ENCODE measurements around the gene KXD1. TPM values are rescaled to one million over a fixed set of nuclear protein-coding genes. Genes with fewer than 3 reads are reported as not detected.

KXD1 gene, protein sequence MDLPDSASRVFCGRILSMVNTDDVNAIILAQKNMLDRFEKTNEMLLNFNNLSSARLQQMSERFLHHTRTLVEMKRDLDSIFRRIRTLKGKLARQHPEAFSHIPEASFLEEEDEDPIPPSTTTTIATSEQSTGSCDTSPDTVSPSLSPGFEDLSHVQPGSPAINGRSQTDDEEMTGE
- total RNA-seq: 10 to 100 TPM; 95.3 to 95.6 TPM
- polyA plus RNA-seq: 10 to 100 TPM; 88.8 to 94.3 TPM

DNA sequence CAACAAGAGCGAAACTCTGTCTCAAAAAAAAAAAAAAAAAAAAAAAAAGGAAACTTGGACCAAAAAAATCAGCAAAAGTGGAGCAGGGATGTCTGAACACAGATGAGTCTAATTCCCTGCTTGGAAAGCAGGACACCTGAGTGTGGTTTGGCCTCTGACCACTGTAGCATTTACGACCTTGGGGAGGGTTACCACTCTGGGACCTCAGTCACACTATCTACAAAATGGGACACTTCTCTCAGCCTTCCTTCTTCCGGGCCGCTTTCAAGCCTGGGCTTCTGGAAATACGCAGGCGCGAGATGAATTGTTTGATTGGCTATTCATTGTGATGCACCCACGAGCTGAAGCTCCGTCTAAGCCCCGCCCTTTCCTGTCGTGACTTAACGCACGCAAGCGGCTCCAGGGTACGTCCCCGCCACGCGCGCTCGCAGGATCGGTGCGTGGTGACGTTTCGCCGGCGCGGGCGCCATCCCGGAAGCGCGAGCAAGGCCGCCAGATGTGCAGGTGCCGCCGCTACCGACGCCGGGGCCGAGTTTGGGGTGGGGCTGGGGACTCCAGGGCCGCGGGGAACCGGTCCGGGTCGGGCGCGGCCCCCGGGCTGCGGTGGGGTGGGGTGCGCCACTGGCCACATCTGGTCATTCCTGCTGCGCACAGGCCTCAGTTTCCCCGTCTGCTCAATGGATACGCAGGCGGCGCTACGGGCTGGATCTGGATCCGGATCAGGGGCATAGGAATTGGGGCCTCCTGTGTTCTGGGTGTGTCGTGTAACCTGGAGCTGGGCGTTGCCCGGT is at the start of gene KXD1:
TSS of gene KXD1 (plus strand) at position 460 of the 791 bp plus-strand sequence. CDS start 4,187 bp downstream, outside the sequence.
- intact Hi-C loops (cut with micrococcal nuclease): loop anchor here (1.0 kb wide), 5 partner anchors 13 to 126 kb away; partner anchors contain the start of genes CRTC1, ELL, KLHL26 and UBA52
- H3K9me3 Mint-ChIP-seq: no peaks in the 10 kb centered on the region
- peaks cover 0 to 17% of the 10 kb centered on the region in 2 donors for H3K36me3 Mint-ChIP-seq

DNA sequence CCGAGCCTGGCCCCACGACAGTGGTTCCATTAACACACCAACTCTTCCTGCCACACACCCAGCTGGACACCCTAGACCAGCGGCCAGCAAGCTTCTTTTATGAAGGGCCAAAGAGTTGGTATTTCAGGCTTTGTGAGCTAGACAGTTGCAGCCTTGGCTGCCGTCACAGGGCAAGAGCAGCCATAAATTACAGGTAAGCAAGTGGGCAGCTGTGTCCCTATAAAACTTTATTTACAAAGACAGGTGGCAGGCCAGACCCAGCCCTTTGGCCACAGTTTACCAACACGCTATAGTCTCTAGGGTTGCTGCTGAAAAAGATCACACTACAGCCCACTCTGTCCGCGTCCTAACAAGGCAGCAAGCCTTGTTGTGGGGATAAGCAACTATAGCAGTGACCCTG is 49.1 kb upstream of the KXD1 start:
- no peak for DNase-seq
- no peaks in the 10 kb centered on the region for H3K9me3 Mint-ChIP-seq
- Histone ChIP-seq H3K9me3 (ENCODE audit: control insufficient read depth in 1 of 2, low read length in 2 of 2) (no peaks in the 10 kb centered on the region), H3K36me3 (ENCODE audit: insufficient read depth, low read length) (no peaks in the 10 kb centered on the region), H3K4me1 (ENCODE audit: insufficient read depth, low read length) (peaks cover 86% of the 10 kb centered on the region), H3K4me3 (ENCODE audit: low read length in 2 of 2) (no peak overlapping the region), H3K27me3 (ENCODE audit: insufficient read depth, low read length) (no peaks in the 10 kb centered on the region), H3K27ac (ENCODE audit: low read depth, low read length) (no peak overlapping the region)
- peaks cover 52 to 88% (median 73%) of the 10 kb centered on the region in 4 donors for H3K4me1 Mint-ChIP-seq
- H3K27ac Mint-ChIP-seq: peak overlapping the region; percentile 55 to 95 (median 86)
- ChIA-PET CTCF (ENCODE audit: partially characterized antibody) (interaction anchor here (0.9 to 6.6 kb wide), 7 partner anchors 11 to 86 kb away, joined by 3 to 59 read pairs (median 5); partner anchors contain the start of gene REX1BD), POLR2A (ENCODE audit: partially characterized antibody) (interaction anchor here (1.4 to 5.8 kb wide), 5 partner anchors 10 to 34 kb away, joined by 4 to 83 read pairs (median 26); partner anchors contain the start of gene ELL)
- intact Hi-C loops (cut with micrococcal nuclease): no loop called here
- H3K27me3 Mint-ChIP-seq: no peaks in the 10 kb centered on the region
- H3K36me3 Mint-ChIP-seq: peaks cover 0 to 3% of the 10 kb centered on the region in 2 donors
- no peak overlapping the region for H3K4me3 Mint-ChIP-seq

More for the DNA sequence above, at the start of gene KXD1:
- no peaks in the 10 kb centered on the region for H3K27me3 ChIP-seq (ENCODE audit: insufficient read depth, low read length)
- ChIA-PET CTCF (ENCODE audit: partially characterized antibody) (interaction anchor here (1.0 to 5.1 kb wide), 6 partner anchors 14 to 307 kb away, joined by 4 to 29 read pairs (median 17); partner anchors contain the start of genes ELL, FKBP8, REX1BD and UBA52), POLR2A (ENCODE audit: partially characterized antibody) (interaction anchor here (0.5 to 7.9 kb wide), 33 partner anchors 10 to 898 kb away, joined by 3 to 97 read pairs (median 4); partner anchors contain the start of genes COPE, DDX49, ELL and FKBP8)
- Mint-ChIP-seq H3K27ac (peak within 1 kb of the TSS; percentile 94 to 98 (median 96)), H3K4me3 (peak within 1 kb of the TSS; percentile 86 to 97 (median 93)), H3K4me1 (peaks cover 9 to 35% (median 17%) of the 10 kb centered on the region in 4 donors), H3K27me3 (no peaks in the 10 kb centered on the region)
- peak; percentile 95 to 100 (median 99) for DNase-seq
- peaks cover 4% of the 10 kb centered on the region for H3K36me3 ChIP-seq (ENCODE audit: insufficient read depth, low read length)
- H3K9me3 ChIP-seq (ENCODE audit: control insufficient read depth in 1 of 2, low read length in 2 of 2): no peaks in the 10 kb centered on the region
- H3K27ac ChIP-seq (ENCODE audit: low read depth, low read length): peak within 1 kb of the TSS; percentile 98
- H3K4me3 ChIP-seq (ENCODE audit: low read length in 2 of 2): peak within 1 kb of the TSS; percentile 81 to 97
- peaks cover 25% of the 10 kb centered on the region for H3K4me1 ChIP-seq (ENCODE audit: insufficient read depth, low read length)

DNA sequence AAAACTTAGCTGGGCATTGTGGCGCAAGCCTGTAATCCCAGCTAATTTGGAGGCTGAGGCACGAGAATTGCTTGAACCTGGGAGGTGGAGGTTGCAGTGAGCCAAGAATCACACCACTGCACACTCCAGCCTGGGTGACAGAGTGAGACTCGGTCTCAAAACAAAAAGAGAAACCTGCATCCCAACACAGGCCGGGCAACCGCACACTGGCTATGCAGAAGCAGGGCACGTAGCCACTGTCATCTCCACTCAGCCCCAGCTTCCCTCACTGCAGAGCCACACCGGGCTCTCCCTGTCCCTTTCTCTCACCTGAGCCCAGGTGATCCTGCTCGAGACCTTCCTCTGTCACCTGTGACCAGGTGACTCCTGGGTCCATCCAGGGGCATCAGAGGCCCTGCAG is 47.5 kb upstream of the KXD1 start:
- POLR2A ChIA-PET (ENCODE audit: partially characterized antibody): interaction anchor here (1.4 to 2.5 kb wide), 3 partner anchors 11 to 14 kb away, joined by 4 to 12 read pairs (median 7); partner anchors contain the start of gene ELL

DNA sequence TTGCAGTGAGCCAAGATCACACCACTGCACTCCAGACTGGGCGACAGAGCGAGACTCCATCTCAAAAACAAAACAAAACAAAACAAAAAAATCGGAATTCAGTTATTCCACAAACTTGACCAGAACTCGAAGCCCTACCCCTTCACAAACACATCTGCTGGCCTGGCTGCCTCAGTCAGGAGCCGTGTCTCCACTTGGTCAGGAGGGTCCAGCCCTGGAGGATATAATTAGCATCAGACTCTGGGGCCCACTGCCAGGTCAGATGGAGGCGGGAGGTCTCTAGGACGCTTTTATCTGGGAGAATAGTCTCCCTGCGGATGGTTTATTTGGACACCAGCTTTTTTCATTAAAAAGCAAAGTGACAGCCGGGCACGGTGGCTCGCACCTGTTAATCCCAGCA is 43.8 kb upstream of the KXD1 start:
- H3K4me1 ChIP-seq (ENCODE audit: insufficient read depth, low read length): peaks cover 76% of the 10 kb centered on the region
- Mint-ChIP-seq H3K4me1 (peaks cover 31 to 91% (median 57%) of the 10 kb centered on the region in 4 donors), H3K9me3 (no peaks in the 10 kb centered on the region), H3K4me3 (no peak overlapping the region), H3K27ac (peak overlapping the region in 6 of 7 donors; percentile 47 to 74 (median 59)), H3K36me3 (peaks cover 0 to 6% of the 10 kb centered on the region in 2 donors), H3K27me3 (no peaks in the 10 kb centered on the region)
- CTCF ChIA-PET (ENCODE audit: partially characterized antibody): interaction anchor here (0.6 kb wide), 1 partner anchor 57 kb away, joined by 3 read pairs; no protein-coding TSS in a partner anchor
- H3K9me3 ChIP-seq (ENCODE audit: control insufficient read depth in 1 of 2, low read length in 2 of 2): no peaks in the 10 kb centered on the region
- no peaks in the 10 kb centered on the region for H3K36me3 ChIP-seq (ENCODE audit: insufficient read depth, low read length)
- intact Hi-C loops (cut with micrococcal nuclease): no loop called here
- H3K27me3 ChIP-seq (ENCODE audit: insufficient read depth, low read length): no peaks in the 10 kb centered on the region
- no peak overlapping the region for H3K4me3 ChIP-seq (ENCODE audit: low read length in 2 of 2)
- no peak for DNase-seq
- no peak overlapping the region for H3K27ac ChIP-seq (ENCODE audit: low read depth, low read length)
- POLR2A ChIA-PET (ENCODE audit: partially characterized antibody): interaction anchor here (0.9 kb wide), 1 partner anchor 18 kb away, joined by 3 read pairs; no protein-coding TSS in a partner anchor

More for the DNA sequence above, 47.5 kb upstream of the KXD1 start:
- Histone ChIP-seq H3K36me3 (ENCODE audit: insufficient read depth, low read length) (no peaks in the 10 kb centered on the region), H3K4me3 (ENCODE audit: low read length in 2 of 2) (no peak overlapping the region), H3K27ac (ENCODE audit: low read depth, low read length) (no peak overlapping the region), H3K27me3 (ENCODE audit: insufficient read depth, low read length) (no peaks in the 10 kb centered on the region), H3K4me1 (ENCODE audit: insufficient read depth, low read length) (peaks cover 82% of the 10 kb centered on the region), H3K9me3 (ENCODE audit: control insufficient read depth in 1 of 2, low read length in 2 of 2) (no peaks in the 10 kb centered on the region)
- Mint-ChIP-seq H3K4me3 (peak overlapping the region in 1 of 8 donors; percentile 30), H3K4me1 (peaks cover 48 to 88% (median 70%) of the 10 kb centered on the region in 4 donors), H3K9me3 (no peaks in the 10 kb centered on the region), H3K27ac (peak overlapping the region in 6 of 7 donors; percentile 59 to 95 (median 72)), H3K36me3 (peaks cover 0 to 3% of the 10 kb centered on the region in 2 donors), H3K27me3 (no peaks in the 10 kb centered on the region)
- intact Hi-C loops (cut with micrococcal nuclease): no loop called here
- DNase-seq: no peak
- CTCF ChIA-PET (ENCODE audit: partially characterized antibody): interaction anchor here (0.6 to 6.6 kb wide), 6 partner anchors 9 to 78 kb away, joined by 3 to 59 read pairs (median 4); partner anchors contain the start of gene REX1BD

DNA sequence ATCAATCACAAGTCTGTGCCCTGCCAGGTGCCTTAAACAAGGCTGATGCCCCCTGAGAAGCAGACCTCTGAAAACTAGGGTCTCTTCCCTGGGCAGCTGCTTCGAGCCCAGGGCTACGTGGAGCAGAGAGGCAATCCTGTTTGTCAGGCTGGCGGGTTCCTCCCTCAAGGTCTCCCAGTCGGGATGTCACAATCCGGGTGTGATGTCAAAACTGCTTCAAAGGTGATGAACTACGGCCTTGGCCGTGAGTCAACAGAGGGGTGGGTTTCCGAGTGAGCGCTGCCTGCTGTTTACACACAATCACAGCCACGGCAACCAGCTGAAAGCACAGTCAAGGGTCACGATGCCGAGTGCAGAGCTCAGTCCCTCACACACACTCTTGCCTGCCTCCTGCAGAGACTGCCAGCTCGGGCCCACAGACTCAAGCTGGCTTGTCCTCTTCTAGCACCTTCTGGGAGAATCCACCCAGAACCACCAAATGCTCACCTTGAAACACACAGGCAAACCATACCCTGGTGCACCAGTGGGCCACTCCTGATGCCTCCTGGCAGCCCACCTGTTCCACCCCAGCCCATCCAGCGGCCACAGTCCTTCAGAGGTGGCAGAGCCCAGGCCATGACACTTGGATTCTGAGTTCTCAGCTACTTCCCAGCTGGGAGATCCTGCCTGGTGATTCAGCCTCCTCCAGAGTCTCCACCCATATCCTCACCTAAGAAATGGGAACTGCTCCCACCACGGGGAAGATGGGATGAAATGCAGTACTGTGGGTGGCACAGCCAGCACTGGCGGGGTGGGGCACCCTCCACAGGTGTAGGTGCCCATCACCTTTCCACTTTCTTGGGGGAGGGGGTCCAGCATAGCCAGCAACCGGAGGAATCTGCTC is 42.6 kb upstream of the KXD1 start:
- peak overlapping the region; percentile 83 to 91 (median 85) for H3K27ac Mint-ChIP-seq

DNA sequence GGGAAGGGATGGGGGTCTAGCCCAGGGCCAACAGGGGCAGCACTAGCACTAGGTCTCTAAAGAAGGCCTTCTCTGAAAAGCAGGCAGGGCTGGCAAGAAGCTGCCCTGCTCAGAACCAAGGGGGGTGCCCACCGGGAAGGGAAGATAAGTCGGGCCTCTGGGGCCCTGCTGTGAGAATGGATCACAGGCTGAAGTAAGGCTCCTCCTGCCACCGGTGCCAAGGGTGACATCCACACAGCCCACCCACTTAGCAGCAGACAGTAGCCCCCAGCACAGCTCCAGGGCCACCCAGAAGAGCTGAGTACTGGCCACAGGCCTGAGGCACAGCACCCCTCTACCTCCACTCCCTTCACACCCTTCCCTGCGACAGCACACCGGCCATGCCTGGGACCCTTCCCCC is 41.7 kb upstream of the KXD1 start:
- ChIA-PET POLR2A (ENCODE audit: partially characterized antibody) (interaction anchor here (1.3 to 8.1 kb wide), 4 partner anchors 9 to 29 kb away, joined by 3 to 83 read pairs (median 4); partner anchors contain the start of gene FKBP8), CTCF (ENCODE audit: partially characterized antibody) (interaction anchor here (1.1 to 7.1 kb wide), 2 partner anchors 21 to 74 kb away, joined by 3 to 131 read pairs; no protein-coding TSS in a partner anchor)
- Histone ChIP-seq H3K9me3 (ENCODE audit: control insufficient read depth in 1 of 2, low read length in 2 of 2) (no peaks in the 10 kb centered on the region), H3K4me3 (ENCODE audit: low read length in 2 of 2) (no peak overlapping the region), H3K27me3 (ENCODE audit: insufficient read depth, low read length) (no peaks in the 10 kb centered on the region), H3K4me1 (ENCODE audit: insufficient read depth, low read length) (peaks cover 77% of the 10 kb centered on the region), H3K36me3 (ENCODE audit: insufficient read depth, low read length) (no peaks in the 10 kb centered on the region), H3K27ac (ENCODE audit: low read depth, low read length) (peak overlapping the region; percentile 20)
- no peak for DNase-seq
- Mint-ChIP-seq H3K27ac (peak overlapping the region in 5 of 7 donors; percentile 36 to 77 (median 65)), H3K4me3 (no peak overlapping the region), H3K36me3 (peaks cover 0 to 13% of the 10 kb centered on the region in 2 donors), H3K27me3 (no peaks in the 10 kb centered on the region), H3K4me1 (peaks cover 30 to 89% (median 55%) of the 10 kb centered on the region in 4 donors), H3K9me3 (peaks cover 0 to 1% (median 0%) of the 10 kb centered on the region in 8 donors)
- intact Hi-C loops (cut with micrococcal nuclease): no loop called here

More for the DNA sequence above, 42.6 kb upstream of the KXD1 start:
- Mint-ChIP-seq H3K9me3 (no peaks in the 10 kb centered on the region), H3K4me1 (peaks cover 28 to 89% (median 54%) of the 10 kb centered on the region in 4 donors), H3K27me3 (no peaks in the 10 kb centered on the region), H3K4me3 (peak overlapping the region in 5 of 8 donors; percentile 34 to 82 (median 48)), H3K36me3 (peaks cover 0 to 6% of the 10 kb centered on the region in 2 donors)
- H3K4me3 ChIP-seq (ENCODE audit: low read length in 2 of 2): no peak overlapping the region
- peak overlapping the region; percentile 20 for H3K27ac ChIP-seq (ENCODE audit: low read depth, low read length)
- H3K36me3 ChIP-seq (ENCODE audit: insufficient read depth, low read length): no peaks in the 10 kb centered on the region
- CTCF ChIA-PET (ENCODE audit: partially characterized antibody): no interaction called here
- POLR2A ChIA-PET (ENCODE audit: partially characterized antibody): interaction anchor here (0.9 to 1.3 kb wide), 2 partner anchors 9 to 28 kb away, joined by 3 to 4 read pairs; no protein-coding TSS in a partner anchor
- peaks cover 77% of the 10 kb centered on the region for H3K4me1 ChIP-seq (ENCODE audit: insufficient read depth, low read length)
- DNase-seq: peak; percentile 33 to 81 (median 50)
- no peaks in the 10 kb centered on the region for H3K27me3 ChIP-seq (ENCODE audit: insufficient read depth, low read length)
- H3K9me3 ChIP-seq (ENCODE audit: control insufficient read depth in 1 of 2, low read length in 2 of 2): no peaks in the 10 kb centered on the region
- intact Hi-C loops (cut with micrococcal nuclease): no loop called here
